ENCODE results near the gene CAMK2N2.

CAMK2N2 gene

DNA sequence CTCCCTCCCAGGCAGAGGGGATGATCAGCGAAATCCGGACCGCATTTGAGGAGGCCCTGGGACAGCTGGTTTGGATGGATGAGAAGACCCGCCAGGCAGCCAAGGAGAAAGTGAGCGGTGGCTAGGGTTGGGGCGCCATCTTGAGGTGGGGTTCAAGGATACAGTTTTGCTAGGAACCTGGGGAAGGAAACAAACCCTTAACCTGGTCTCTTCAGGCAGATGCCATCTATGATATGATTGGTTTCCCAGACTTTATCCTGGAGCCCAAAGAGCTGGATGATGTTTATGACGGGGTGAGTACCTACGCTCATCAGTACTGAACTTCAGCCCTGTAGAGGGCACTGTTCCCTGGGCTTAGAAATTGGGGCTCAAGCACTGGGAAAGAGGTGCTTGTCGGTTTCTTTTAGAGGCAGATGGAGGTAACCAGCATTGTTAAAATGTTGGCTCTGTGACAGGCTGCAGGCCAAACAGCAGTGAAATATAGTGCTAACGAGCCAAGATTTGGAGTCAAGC lies 28.1 kb upstream of the CAMK2N2 start:
- DNase-seq (ENCODE audit: low read depth in 1 of 2, low spot score in 1 of 2): peak in 1 of 2 experiments; percentile 65
- Histone ChIP-seq H3K27ac (replicated peaks) (no peak overlapping the region), H3K4me3 (replicated peaks; ENCODE audit: insufficient read depth, low read length) (no peak overlapping the region), H3K27me3 (ENCODE audit: insufficient read depth, poor library complexity, severe bottlenecking) (peaks cover 4% of the 10 kb centered on the region)
- TF ChIP-seq, protein P1, sequence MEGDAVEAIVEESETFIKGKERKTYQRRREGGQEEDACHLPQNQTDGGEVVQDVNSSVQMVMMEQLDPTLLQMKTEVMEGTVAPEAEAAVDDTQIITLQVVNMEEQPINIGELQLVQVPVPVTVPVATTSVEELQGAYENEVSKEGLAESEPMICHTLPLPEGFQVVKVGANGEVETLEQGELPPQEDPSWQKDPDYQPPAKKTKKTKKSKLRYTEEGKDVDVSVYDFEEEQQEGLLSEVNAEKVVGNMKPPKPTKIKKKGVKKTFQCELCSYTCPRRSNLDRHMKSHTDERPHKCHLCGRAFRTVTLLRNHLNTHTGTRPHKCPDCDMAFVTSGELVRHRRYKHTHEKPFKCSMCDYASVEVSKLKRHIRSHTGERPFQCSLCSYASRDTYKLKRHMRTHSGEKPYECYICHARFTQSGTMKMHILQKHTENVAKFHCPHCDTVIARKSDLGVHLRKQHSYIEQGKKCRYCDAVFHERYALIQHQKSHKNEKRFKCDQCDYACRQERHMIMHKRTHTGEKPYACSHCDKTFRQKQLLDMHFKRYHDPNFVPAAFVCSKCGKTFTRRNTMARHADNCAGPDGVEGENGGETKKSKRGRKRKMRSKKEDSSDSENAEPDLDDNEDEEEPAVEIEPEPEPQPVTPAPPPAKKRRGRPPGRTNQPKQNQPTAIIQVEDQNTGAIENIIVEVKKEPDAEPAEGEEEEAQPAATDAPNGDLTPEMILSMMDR (IDR thresholded peaks at IDR 0.05; ENCODE audit: insufficient read depth, low read length): peak; percentile 20
- no peak for TF ChIP-seq POLR2AphosphoS5 (IDR thresholded peaks at IDR 0.05; ENCODE audit: low read depth)

DNA sequence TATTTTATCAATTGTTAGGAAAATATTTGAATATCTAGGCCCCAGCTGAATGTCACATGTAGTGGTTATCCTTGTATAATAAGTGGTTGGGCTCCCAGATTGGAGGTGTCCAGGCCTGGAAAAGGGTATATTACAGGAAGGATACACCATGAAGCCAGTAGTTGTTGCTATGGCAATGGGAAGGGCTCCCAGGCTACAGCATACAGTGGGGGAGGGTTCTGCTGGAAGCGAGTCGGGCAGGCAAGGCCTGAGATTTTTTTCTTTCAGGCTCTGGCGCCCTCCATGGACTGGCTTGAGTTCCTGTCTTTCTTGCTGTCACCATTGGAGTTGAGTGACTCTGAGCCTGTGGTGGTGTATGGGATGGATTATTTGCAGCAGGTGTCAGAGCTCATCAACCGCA lies 23.3 kb upstream of the CAMK2N2 start:
- peaks cover 7% of the 10 kb centered on the region for H3K27me3 ChIP-seq (ENCODE audit: insufficient read depth, poor library complexity, severe bottlenecking)

DNA sequence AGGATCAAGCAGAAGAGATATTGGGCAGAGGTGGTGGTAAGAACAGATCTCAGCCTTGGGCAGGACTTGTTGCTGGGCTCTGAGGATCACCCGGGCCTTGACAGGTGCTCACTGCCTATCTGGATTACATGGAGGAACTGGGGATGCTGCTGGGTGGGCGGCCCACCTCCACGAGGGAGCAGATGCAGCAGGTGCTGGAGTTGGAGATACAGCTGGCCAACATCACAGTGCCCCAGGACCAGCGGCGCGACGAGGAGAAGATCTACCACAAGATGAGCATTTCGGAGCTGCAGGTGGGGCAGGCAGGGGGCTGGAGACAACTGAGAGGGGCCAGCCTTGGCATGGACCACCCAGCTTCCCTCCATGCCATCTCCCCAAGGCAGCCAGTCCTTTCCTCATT lies 22.3 kb upstream of the CAMK2N2 start:
- no peak for DNase-seq (ENCODE audit: low read depth in 1 of 2, low spot score in 1 of 2)
- no peak overlapping the region for H3K27ac ChIP-seq (replicated peaks)
- no peak overlapping the region for H3K4me3 ChIP-seq (replicated peaks; ENCODE audit: insufficient read depth, low read length)
- no peak for TF ChIP-seq GABPA (IDR thresholded peaks at IDR 0.05; ENCODE audit: low read depth)
- no peak for TF ChIP-seq POLR2AphosphoS5 (IDR thresholded peaks at IDR 0.05; ENCODE audit: low read depth)
- TF ChIP-seq, protein P2, sequence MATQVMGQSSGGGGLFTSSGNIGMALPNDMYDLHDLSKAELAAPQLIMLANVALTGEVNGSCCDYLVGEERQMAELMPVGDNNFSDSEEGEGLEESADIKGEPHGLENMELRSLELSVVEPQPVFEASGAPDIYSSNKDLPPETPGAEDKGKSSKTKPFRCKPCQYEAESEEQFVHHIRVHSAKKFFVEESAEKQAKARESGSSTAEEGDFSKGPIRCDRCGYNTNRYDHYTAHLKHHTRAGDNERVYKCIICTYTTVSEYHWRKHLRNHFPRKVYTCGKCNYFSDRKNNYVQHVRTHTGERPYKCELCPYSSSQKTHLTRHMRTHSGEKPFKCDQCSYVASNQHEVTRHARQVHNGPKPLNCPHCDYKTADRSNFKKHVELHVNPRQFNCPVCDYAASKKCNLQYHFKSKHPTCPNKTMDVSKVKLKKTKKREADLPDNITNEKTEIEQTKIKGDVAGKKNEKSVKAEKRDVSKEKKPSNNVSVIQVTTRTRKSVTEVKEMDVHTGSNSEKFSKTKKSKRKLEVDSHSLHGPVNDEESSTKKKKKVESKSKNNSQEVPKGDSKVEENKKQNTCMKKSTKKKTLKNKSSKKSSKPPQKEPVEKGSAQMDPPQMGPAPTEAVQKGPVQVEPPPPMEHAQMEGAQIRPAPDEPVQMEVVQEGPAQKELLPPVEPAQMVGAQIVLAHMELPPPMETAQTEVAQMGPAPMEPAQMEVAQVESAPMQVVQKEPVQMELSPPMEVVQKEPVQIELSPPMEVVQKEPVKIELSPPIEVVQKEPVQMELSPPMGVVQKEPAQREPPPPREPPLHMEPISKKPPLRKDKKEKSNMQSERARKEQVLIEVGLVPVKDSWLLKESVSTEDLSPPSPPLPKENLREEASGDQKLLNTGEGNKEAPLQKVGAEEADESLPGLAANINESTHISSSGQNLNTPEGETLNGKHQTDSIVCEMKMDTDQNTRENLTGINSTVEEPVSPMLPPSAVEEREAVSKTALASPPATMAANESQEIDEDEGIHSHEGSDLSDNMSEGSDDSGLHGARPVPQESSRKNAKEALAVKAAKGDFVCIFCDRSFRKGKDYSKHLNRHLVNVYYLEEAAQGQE (IDR thresholded peaks at IDR 0.05; ENCODE audit: insufficient replicate concordance, low read depth): no peak
- no peak for TF ChIP-seq SPI1 (IDR thresholded peaks at IDR 0.05; ENCODE audit: borderline replicate concordance, low read depth)
- TF ChIP-seq, protein P1 (IDR thresholded peaks at IDR 0.05; ENCODE audit: insufficient read depth, low read length): no peak
- H3K27me3 ChIP-seq (ENCODE audit: insufficient read depth, poor library complexity, severe bottlenecking): peaks cover 5% of the 10 kb centered on the region

More for the DNA sequence above, 23.3 kb upstream of the CAMK2N2 start:
- H3K4me3 ChIP-seq (replicated peaks; ENCODE audit: insufficient read depth, low read length): no peak overlapping the region
- peak; percentile 54 to 62 for DNase-seq (ENCODE audit: low read depth in 1 of 2, low spot score in 1 of 2)
- no peak overlapping the region for H3K27ac ChIP-seq (replicated peaks)
- TF ChIP-seq GABPA (IDR thresholded peaks at IDR 0.05; ENCODE audit: low read depth): no peak
- TF ChIP-seq, protein P1 (IDR thresholded peaks at IDR 0.05; ENCODE audit: insufficient read depth, low read length): peak; percentile 4

DNA sequence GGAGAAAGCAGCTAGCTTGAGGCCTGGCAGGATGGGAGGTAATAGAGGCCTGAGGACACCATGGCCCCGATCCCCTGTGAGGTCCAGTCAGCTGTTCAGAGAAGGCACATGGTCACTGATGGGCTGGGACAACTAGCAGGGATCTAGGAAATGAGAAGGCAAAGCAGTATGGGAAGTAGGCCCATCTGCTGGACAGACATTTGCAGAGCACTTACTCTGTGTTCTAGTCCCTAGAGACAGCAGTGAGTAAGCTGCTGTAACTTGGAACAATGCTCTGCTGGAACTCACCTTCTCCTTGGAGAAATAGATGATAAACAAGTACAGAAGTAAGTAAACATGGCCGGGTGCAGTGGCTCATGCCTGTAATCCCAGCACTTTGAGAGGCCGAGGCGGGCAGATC lies 21.6 kb upstream of the CAMK2N2 start:
- no peak for DNase-seq (ENCODE audit: low read depth in 1 of 2, low spot score in 1 of 2)
- Histone ChIP-seq H3K27ac (replicated peaks) (no peak overlapping the region), H3K4me3 (replicated peaks; ENCODE audit: insufficient read depth, low read length) (no peak overlapping the region), H3K27me3 (ENCODE audit: insufficient read depth, poor library complexity, severe bottlenecking) (peaks cover 5% of the 10 kb centered on the region)
- TF ChIP-seq SPI1 (IDR thresholded peaks at IDR 0.05; ENCODE audit: borderline replicate concordance, low read depth): no peak

DNA sequence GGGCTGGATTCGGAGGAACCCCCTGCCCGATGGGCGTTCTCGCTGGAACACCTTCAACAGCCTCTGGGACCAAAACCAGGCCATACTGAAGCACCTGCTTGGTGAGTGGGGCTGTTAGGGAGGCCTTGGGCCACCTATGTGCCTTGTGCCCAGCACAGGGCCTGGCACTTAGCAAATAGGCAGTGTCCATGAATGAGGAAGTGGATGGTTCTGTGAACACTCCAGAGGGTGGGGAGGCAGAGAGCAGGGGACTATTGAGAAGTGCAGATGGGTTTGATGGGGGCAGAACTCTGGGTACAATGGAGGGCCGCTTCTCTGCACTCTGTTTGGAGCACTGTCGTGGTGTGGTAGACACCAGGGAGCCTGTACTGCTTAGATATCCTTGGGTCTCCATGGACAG lies 16.0 kb upstream of the CAMK2N2 start:
- Histone ChIP-seq H3K27ac (replicated peaks) (no peak overlapping the region), H3K4me3 (replicated peaks; ENCODE audit: insufficient read depth, low read length) (no peak overlapping the region), H3K27me3 (ENCODE audit: insufficient read depth, poor library complexity, severe bottlenecking) (peaks cover 17% of the 10 kb centered on the region)
- no peak for TF ChIP-seq POLR2AphosphoS5 (IDR thresholded peaks at IDR 0.05; ENCODE audit: low read depth)
- TF ChIP-seq GABPA (IDR thresholded peaks at IDR 0.05; ENCODE audit: low read depth): no peak
- TF ChIP-seq, protein P1 (IDR thresholded peaks at IDR 0.05; ENCODE audit: insufficient read depth, low read length): no peak
- TF ChIP-seq SPI1 (IDR thresholded peaks at IDR 0.05; ENCODE audit: borderline replicate concordance, low read depth): peak; percentile 76
- TF ChIP-seq, protein P2 (IDR thresholded peaks at IDR 0.05; ENCODE audit: insufficient replicate concordance, low read depth): no peak
- no peak for DNase-seq (ENCODE audit: low read depth in 1 of 2, low spot score in 1 of 2)

All from HL-60 (cell line).